ENCODE results near the gene NUDT7. TPM values are rescaled to one million over a fixed set of nuclear protein-coding genes. Genes with fewer than 3 reads are reported as not detected.

The NUDT7 gene
- total RNA-seq, 1 experiment from 2014 or later: 5.2 TPM

GRCh38 chr16:77761204-77761603 is 38.9 kb downstream of the NUDT7 start:
- ChIA-PET CTCF (no interaction called here), POLR2A (interaction anchor here (0.7 kb wide), 1 partner anchor 37 kb away, joined by 3 read pairs; no protein-coding TSS in a partner anchor), RAD21 (ENCODE audit: low non-redundant PET in 1 of 2, low total read pairs in 2 of 2, uncharacterized antibody in 2 of 2, unreplicated experiment in 2 of 2) (no interaction called here)
- TF ChIP-seq ZFX (IDR thresholded peaks at IDR 0.05) (no peak), ATF3 (IDR thresholded peaks at IDR 0.05) (no peak), CEBPB (IDR thresholded peaks at IDR 0.05; ENCODE audit: low read depth) (no peak), ELF1 (IDR thresholded peaks at IDR 0.05; ENCODE audit: borderline replicate concordance, low read depth) (no peak), SP1 (IDR thresholded peaks at IDR 0.05; ENCODE audit: low read depth) (no peak), YY1 (IDR thresholded peaks at IDR 0.05; ENCODE audit: extremely low read depth, insufficient replicate concordance, low read depth, low read length) (no peak)
- H3K79me2 ChIP-seq (ENCODE audit: insufficient read depth, low read length): no peaks in the 10 kb centered on the region
- no peak overlapping the region for H3K4me2 ChIP-seq (ENCODE audit: low read length)
- no peak overlapping the region for H3K9ac ChIP-seq (ENCODE audit: low read length)
- H3K27me3 ChIP-seq (ENCODE audit: insufficient read depth, low read length): peaks cover 3% of the 10 kb centered on the region; the same call in 1 of the 2 replicates
- no peak overlapping the region for H2AFZ ChIP-seq (ENCODE audit: low read depth, low read length, poor library complexity, severe bottlenecking)
- BruUV-seq (replicated peaks): no TSS peak
- H3K4me3 ChIP-seq (replicated peaks in 1 of 2; ENCODE audit: low read depth in 1 of 2, low read length in 2 of 2): no peak overlapping the region
- no peaks in the 10 kb centered on the region for H3K9me2 ChIP-seq (ENCODE audit: insufficient read depth)
- DNase-seq (ENCODE audit: low read depth, low spot score) (no peak), ATAC-seq (no peak)
- H4K20me1 ChIP-seq (ENCODE audit: insufficient read depth): no peaks in the 10 kb centered on the region
- no peaks in the 10 kb centered on the region for H3K9me3 ChIP-seq (ENCODE audit: control insufficient read depth in 1 of 2, insufficient read depth in 1 of 2, low read depth in 1 of 2, low read length in 2 of 2)
- intact Hi-C loops (cut with micrococcal nuclease): no loop called here
- H3K4me1 ChIP-seq (ENCODE audit: control insufficient read depth in 1 of 2, insufficient read depth in 2 of 2, low read length in 2 of 2): peaks cover 0 to 5% of the 10 kb centered on the region in 2 experiments; a peak in 2 of 4 replicates
- no peak overlapping the region for H3K27ac ChIP-seq (ENCODE audit: low read depth, low read length)
- H3K36me3 ChIP-seq (ENCODE audit: control insufficient read depth in 1 of 2, insufficient read depth in 2 of 2, low read length in 2 of 2): no peaks in the 10 kb centered on the region

- no TSS peak for BruUV-seq (replicated peaks)
- RAD21 ChIA-PET (ENCODE audit: low non-redundant PET in 1 of 2, low total read pairs in 2 of 2, uncharacterized antibody in 2 of 2, unreplicated experiment in 2 of 2): no interaction called here
- ATAC-seq: no peak
- no peak for TF ChIP-seq FOSL1 (IDR thresholded peaks at IDR 0.05; ENCODE audit: low read depth)
- TF ChIP-seq POLR2AphosphoS5 (IDR thresholded peaks at IDR 0.05; ENCODE audit: low read depth, low read length): no peak
- TF ChIP-seq EZH2phosphoT487 (IDR thresholded peaks at IDR 0.05; ENCODE audit: borderline replicate concordance): no peak
- no peak for TF ChIP-seq ATF3 (IDR thresholded peaks at IDR 0.05)
- TF ChIP-seq REST (IDR thresholded peaks at IDR 0.05; ENCODE audit: low read depth): no peak
- TF ChIP-seq POLR2A (IDR thresholded peaks at IDR 0.05; ENCODE audit: borderline replicate concordance, extremely low read depth, insufficient read depth, insufficient read length): no peak
- no peak for TF ChIP-seq ZBTB33 (IDR thresholded peaks at IDR 0.05; ENCODE audit: extremely low read depth, insufficient replicate concordance, low read length)
- TF ChIP-seq ZFX (IDR thresholded peaks at IDR 0.05): no peak
- TF ChIP-seq ZNF274 (IDR thresholded peaks at IDR 0.05; ENCODE audit: low read depth, low read length): no peak
- TF ChIP-seq EGR1 (IDR thresholded peaks at IDR 0.05; ENCODE audit: low read depth): no peak
Measured at GRCh38 chr16:77762262-77762661, 39.9 kb downstream of the NUDT7 start.

More at GRCh38 chr16:77762262-77762661, 39.9 kb downstream of the NUDT7 start:
- H3K4me1 ChIP-seq (ENCODE audit: control insufficient read depth in 1 of 2, insufficient read depth in 2 of 2, low read length in 2 of 2): peaks cover 0 to 5% of the 10 kb centered on the region in 2 experiments; a peak in 2 of 4 replicates
- POLR2A ChIA-PET: no interaction called here
- no peak overlapping the region for H3K9ac ChIP-seq (ENCODE audit: low read length)
- no peaks in the 10 kb centered on the region for H4K20me1 ChIP-seq (ENCODE audit: insufficient read depth)
- peaks cover 4% of the 10 kb centered on the region; the same call in 1 of the 2 replicates for H3K27me3 ChIP-seq (ENCODE audit: insufficient read depth, low read length)
- CTCF ChIA-PET: no interaction called here
- H3K9me3 ChIP-seq (ENCODE audit: control insufficient read depth in 1 of 2, insufficient read depth in 1 of 2, low read depth in 1 of 2, low read length in 2 of 2): no peaks in the 10 kb centered on the region
- no peaks in the 10 kb centered on the region for H3K36me3 ChIP-seq (ENCODE audit: control insufficient read depth in 1 of 2, insufficient read depth in 2 of 2, low read length in 2 of 2)
- H3K4me3 ChIP-seq (replicated peaks in 1 of 2; ENCODE audit: low read depth in 1 of 2, low read length in 2 of 2): no peak overlapping the region
- no peak overlapping the region for H3K27ac ChIP-seq (ENCODE audit: low read depth, low read length)
- intact Hi-C loops (cut with micrococcal nuclease): no loop called here
- no peak overlapping the region for H2AFZ ChIP-seq (ENCODE audit: low read depth, low read length, poor library complexity, severe bottlenecking)
- no peaks in the 10 kb centered on the region for H3K9me2 ChIP-seq (ENCODE audit: insufficient read depth)
- H3K4me2 ChIP-seq (ENCODE audit: low read length): no peak overlapping the region
- DNase-seq (ENCODE audit: low read depth, low spot score): no peak
- no peaks in the 10 kb centered on the region for H3K79me2 ChIP-seq (ENCODE audit: insufficient read depth, low read length)
